Purkinje cell (primary cell): ENCODE results near the gene KRT38. TPM values are rescaled to one million over a fixed set of nuclear protein-coding genes. Genes with fewer than 3 reads are reported as not detected.

Experiments used
- polyA plus RNA-seq: library from polyadenylated mRNA; unstranded; fragments of >200 nt; fragmentation: Nextera tagmentation; gene quantifications from 2 replicates; pipeline ENCODE4 v1.2.1, GENCODE V29; 2014

KRT38 gene
- polyA plus RNA-seq = not detected in 2 replicates

DNA sequence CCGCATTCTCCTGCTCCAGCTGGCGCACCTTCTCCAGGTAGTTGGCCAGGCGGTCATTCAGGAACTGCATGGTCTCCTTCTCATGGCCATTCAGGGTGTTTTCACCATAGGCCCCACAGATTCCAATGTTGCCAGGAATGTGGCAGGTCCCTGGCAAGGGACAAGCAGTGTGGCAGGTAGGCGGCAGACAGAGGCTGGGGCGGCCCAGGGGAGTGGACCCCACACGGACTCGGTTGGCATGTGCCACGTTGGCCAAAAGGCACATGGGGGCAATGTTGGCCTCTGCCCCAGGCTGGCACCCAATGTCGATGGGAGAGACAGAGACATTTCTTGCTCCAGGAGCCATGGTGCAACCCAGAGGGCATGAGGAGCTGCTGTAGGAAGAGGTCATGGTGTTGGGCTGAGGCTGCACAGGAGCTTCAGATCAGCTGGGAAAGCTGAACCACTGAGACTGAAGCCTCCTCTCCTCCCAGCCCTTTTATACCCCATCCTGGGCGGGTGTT lies at the start of gene KRT38:
TSS of gene KRT38 (minus strand) at position 453 of the 503 bp plus-strand sequence. CDS start at position 391, 62 bp downstream.

GRCh38 chr17:41489531-41489930 lies 48.7 kb upstream of the KRT38 start, which contains the start of gene KRT36:
TSS of gene KRT36 (minus strand) at chr17:41489910. CDS start at chr17:41489864, 46 bp downstream.

GRCh38 chr17:41481036-41481435 lies 40.3 kb upstream of the KRT38 start, which contains the start of gene KRT35:
TSS of gene KRT35 (minus strand) at chr17:41481151. CDS start at chr17:41481097, 54 bp downstream.

DNA sequence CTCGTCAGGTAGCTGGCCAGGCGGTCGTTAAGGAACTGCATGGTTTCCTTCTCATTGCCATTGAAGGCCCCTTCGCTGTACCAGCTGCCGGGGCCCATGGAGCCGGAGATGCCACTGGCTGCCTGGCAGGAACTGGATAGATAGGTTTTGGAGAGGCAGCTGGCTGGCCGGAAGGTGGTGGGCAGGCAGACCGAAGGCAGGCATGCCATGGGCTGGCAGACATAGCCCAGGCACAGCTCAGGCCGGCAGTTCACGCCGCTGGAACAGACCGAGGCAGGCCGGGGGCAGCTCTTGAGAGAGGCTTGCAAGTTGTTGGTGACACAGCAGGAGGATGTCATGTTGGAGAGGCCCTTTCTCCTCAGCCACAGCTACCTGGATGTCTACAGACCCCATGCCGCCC lies 26.2 kb upstream of the KRT38 start, which contains the start of gene KRT32:
TSS of gene KRT32 (minus strand) at position 399 of the 400 bp plus-strand sequence. CDS start at position 338, 61 bp downstream.

DNA sequence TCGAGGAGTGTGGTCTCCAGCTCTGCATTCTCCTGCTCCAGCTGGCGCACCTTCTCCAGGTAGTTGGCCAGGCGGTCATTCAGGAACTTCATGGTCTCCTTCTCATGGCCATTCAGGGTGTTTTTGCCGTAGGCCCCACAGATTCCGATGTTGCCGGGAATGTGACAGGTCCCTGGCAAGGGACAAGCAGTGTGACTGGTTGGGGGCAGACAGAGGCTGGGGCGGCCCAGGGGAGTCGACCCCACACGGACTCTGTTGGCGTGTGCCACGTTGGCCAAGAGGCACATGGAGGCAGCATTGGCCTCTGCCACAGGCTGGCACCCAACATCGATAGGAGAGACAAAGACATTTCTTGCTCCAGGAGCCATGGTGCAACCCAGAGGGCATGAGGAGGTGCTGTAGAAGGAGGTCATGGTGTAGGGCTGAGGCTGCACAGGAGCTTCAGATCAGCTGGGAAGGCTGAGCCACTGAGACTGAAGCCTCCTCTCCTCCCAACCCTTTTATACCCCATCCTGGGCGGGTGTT lies 16.6 kb downstream of the KRT38 start, which contains the start of gene KRT37:
TSS of gene KRT37 (minus strand) at position 475 of the 525 bp plus-strand sequence. CDS start at position 413, 62 bp downstream.

DNA sequence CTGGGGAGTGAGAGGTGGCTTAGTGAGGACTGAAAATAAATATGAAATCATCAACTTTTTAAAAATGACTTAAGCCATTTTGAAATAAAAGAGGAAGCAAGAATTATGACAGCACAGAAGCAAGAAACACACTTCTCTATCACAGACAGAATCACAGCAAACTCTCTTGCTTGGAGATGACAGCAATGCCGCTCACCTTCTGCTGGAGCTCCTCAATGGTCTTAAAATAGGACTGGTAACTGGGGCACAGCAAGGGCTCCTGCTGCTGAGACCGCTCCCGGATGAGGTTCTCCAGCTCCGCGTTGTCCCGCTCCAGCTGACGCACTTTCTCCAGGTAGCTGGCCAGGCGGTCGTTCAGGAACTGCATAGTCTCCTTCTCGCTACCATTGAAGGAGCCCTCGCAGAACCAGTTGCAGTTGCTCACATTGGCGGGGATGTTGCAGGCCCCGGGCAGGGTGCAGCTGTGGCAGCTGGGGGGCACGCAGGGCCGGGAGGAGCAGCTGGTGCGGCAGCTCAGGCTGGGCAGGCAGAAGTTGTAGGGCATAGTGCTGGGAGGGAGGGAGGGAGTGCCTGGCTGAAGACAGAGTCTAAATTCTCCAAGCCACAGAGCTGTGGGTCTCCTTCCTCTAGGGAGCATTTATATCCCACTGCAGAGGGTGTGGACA lies 43.7 kb downstream of the KRT38 start, which contains the start of gene KRT31:
TSS of gene KRT31 (minus strand) at position 613 of the 665 bp plus-strand sequence. CDS start at position 544, 69 bp downstream.

Other genes with a start within 250 kb of the KRT38 start
- not detected in 2 replicates for gene KRTAP9-2, start 214.3 kb downstream of the KRT38 start, polyA plus RNA-seq
- not detected in 2 replicates for gene KRTAP9-3, start 208.5 kb downstream of the KRT38 start, polyA plus RNA-seq
- not detected in 2 replicates for gene KRTAP9-8, start 203.0 kb downstream of the KRT38 start, polyA plus RNA-seq
- gene KRTAP9-4, start 191.3 kb downstream of the KRT38 start, polyA plus RNA-seq = not detected in 2 replicates
- not detected in 2 replicates for gene KRTAP9-9, start 185.6 kb downstream of the KRT38 start, polyA plus RNA-seq
- not detected in 2 replicates for gene KRTAP9-6, start 175.6 kb downstream of the KRT38 start, polyA plus RNA-seq
- not detected in 2 replicates for gene KRTAP9-7, start 165.3 kb downstream of the KRT38 start, polyA plus RNA-seq
- gene KRTAP29-1, start 138.1 kb downstream of the KRT38 start, polyA plus RNA-seq = not detected in 2 replicates
- gene KRTAP16-1, start 131.7 kb downstream of the KRT38 start, polyA plus RNA-seq = not detected in 2 replicates
- gene KRTAP17-1, start 125.3 kb downstream of the KRT38 start, polyA plus RNA-seq = not detected in 2 replicates
- not detected in 2 replicates for gene KRT33A, start 90.2 kb downstream of the KRT38 start, polyA plus RNA-seq
- not detected in 2 replicates for gene KRT33B, start 71.2 kb downstream of the KRT38 start, polyA plus RNA-seq
- not detected in 2 replicates for gene KRT34, start 58.7 kb downstream of the KRT38 start, polyA plus RNA-seq
- 2.2 TPM in 1 of 2 replicates, not detected in the other for gene KRT31, start 43.4 kb downstream of the KRT38 start, polyA plus RNA-seq
- not detected in 2 replicates for gene KRT37, start 16.4 kb downstream of the KRT38 start, polyA plus RNA-seq
- not detected in 2 replicates for gene KRT32, start 26.4 kb upstream of the KRT38 start, polyA plus RNA-seq
- not detected in 2 replicates for gene KRT35, start 40.2 kb upstream of the KRT38 start, polyA plus RNA-seq
- gene KRT36, start 48.9 kb upstream of the KRT38 start, polyA plus RNA-seq = not detected in 2 replicates
- gene KRT13, start 64.6 kb upstream of the KRT38 start, polyA plus RNA-seq = not detected in 2 replicates
- gene KRT15, start 77.9 kb upstream of the KRT38 start, polyA plus RNA-seq = not detected in 2 replicates
- not detected in 2 replicates for gene KRT19, start 87.3 kb upstream of the KRT38 start, polyA plus RNA-seq
- gene KRT9, start 131.1 kb upstream of the KRT38 start, polyA plus RNA-seq = not detected in 2 replicates
- not detected in 2 replicates for gene KRT14, start 145.9 kb upstream of the KRT38 start, polyA plus RNA-seq
- 0.52 and 0.63 TPM in 2 replicates for gene KRT16, start 171.8 kb upstream of the KRT38 start, polyA plus RNA-seq
- 10.7 and 38.0 TPM in 2 replicates for gene KRT17, start 183.6 kb upstream of the KRT38 start, polyA plus RNA-seq
- 1,476 and 1,572 TPM in 2 replicates for gene EIF1, start 247.9 kb upstream of the KRT38 start, polyA plus RNA-seq